Testis (tissue), 3 donors: ENCODE data around the gene ZNF414. TPM values are rescaled to one million over a fixed set of nuclear protein-coding genes. Genes with fewer than 3 reads are reported as not detected.

Experiments
- DNase-seq: peaks from one replicate; pipeline ENCODE4 v3.0.0-alpha.2; 2019
- H3K27ac ChIP-seq, 2 donors: fragments of 200-600 bp; sonication (generic); one replicate each; pipeline ENCODE4 v1.5.1; 2019
- H3K27me3 ChIP-seq: fragments of 200-600 bp; sonication (generic); one replicate; pipeline ENCODE4 v1.5.1; 2019
- H3K36me3 ChIP-seq: fragments of 200-600 bp; sonication (generic); one replicate; pipeline ENCODE4 v1.5.1; 2017; ENCODE audit warnings: low read depth; ENCODE audit errors: missing control alignments
- H3K4me1 ChIP-seq: fragments of 200-600 bp; sonication (generic); one replicate; pipeline ENCODE4 v1.5.1; 2019
- H3K4me3 ChIP-seq, 2 donors: fragments of 200-600 bp; sonication (generic); one replicate each; pipeline ENCODE4 v1.5.1; 2017 to 2019
- H3K9me3 ChIP-seq: fragments of 200-600 bp; sonication (generic); one replicate; pipeline ENCODE4 v1.5.1; 2017
- POLR2A ChIP-seq: fragments of 450-650 bp; IDR thresholded peaks from one replicate; pipeline ENCODE4 v1.6.1; 2017; ENCODE audit warnings: antibody characterized with exemption, mild to moderate bottlenecking, moderate library complexity
- WGBS, 2 donors: methylation state at CpG; one replicate each; pipeline ENCODE4 v1.1.5; 2018; 5-methylcytosine and 5-hydroxymethylcytosine counted together
- intact Hi-C: fragments of 100-400 bp; cut with DNase I; formaldehyde crosslinking; loops from one replicate; pipeline ENCODE4 v1.15.1; 2023; ENCODE audit warnings: low total_unique reads
- polyA plus RNA-seq: library from polyadenylated mRNA; stranded (reverse); fragments of 350-450 nt; fragmentation: Illumina TruSeq; extraction: RNeasy Lipid Tissue Mini Kit (QIAGEN cat#74804); gene quantifications from one replicate; pipeline ENCODE4 v1.2.3, GENCODE V29; 2014; ENCODE audit warnings: low read depth, low replicate concordance; ENCODE audit not compliant: insufficient read depth
- total RNA-seq, 2 donors: library from RNA; depleted of rRNA; stranded (reverse); fragments of >200 nt; gene quantifications; one replicate each; pipeline ENCODE4 v1.2.3, GENCODE V29; 2016
- TF ChIP-seq, protein P1 (sequence below), 3 experiments: fragments of 450-650 bp in 2 of 3; fragments of 200-600 bp in 1 of 3; sonication (generic) in 1 of 3; IDR thresholded peaks; one replicate each; pipeline ENCODE4 v1.5.1; 2016 to 2019; ENCODE audit warnings: antibody characterized with exemption in 3 of 3, mild to moderate bottlenecking in 2 of 3, moderate library complexity in 1 of 3

Gene ZNF414
- total and polyA plus RNA-seq, 3 donors from 2014 or later = 33.9 to 46.8 (median 35.8) TPM

DNA sequence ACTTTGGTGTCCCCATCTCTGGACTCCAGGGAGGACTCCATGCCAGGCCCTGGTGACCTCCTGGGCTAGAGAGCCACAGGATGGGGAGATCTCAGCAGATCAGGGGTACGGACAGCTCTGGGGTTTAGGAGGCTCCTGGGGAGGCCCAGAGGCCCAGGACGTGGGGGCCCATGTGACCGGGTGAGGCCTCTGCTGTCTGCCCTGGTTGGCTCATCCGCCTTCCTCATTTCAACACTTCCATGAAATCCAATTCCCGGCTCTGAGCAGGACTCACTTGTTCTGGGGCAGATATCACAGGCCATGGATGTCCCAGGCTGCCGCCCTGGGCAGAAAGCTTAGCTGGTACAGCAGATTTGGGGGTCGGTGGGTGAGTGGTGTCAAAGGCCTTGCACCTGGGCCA is 10.5 kb downstream of the ZNF414 start:
- H3K4me1 ChIP-seq = peaks cover 7% of the 10 kb centered on the region
- intact Hi-C loops = loop anchor here (10.0 kb wide), 1 partner anchor 89 kb away; the partner anchor contains the start of gene MARCHF2
- TF ChIP-seq, protein P1, sequence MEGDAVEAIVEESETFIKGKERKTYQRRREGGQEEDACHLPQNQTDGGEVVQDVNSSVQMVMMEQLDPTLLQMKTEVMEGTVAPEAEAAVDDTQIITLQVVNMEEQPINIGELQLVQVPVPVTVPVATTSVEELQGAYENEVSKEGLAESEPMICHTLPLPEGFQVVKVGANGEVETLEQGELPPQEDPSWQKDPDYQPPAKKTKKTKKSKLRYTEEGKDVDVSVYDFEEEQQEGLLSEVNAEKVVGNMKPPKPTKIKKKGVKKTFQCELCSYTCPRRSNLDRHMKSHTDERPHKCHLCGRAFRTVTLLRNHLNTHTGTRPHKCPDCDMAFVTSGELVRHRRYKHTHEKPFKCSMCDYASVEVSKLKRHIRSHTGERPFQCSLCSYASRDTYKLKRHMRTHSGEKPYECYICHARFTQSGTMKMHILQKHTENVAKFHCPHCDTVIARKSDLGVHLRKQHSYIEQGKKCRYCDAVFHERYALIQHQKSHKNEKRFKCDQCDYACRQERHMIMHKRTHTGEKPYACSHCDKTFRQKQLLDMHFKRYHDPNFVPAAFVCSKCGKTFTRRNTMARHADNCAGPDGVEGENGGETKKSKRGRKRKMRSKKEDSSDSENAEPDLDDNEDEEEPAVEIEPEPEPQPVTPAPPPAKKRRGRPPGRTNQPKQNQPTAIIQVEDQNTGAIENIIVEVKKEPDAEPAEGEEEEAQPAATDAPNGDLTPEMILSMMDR (IDR thresholded peaks at IDR 0.05) = no peak
- TF ChIP-seq POLR2A = no peak
- H3K36me3 ChIP-seq = no peaks in the 10 kb centered on the region
- H3K27ac ChIP-seq = no peak overlapping the region
- H3K27me3 ChIP-seq = no peaks in the 10 kb centered on the region
- H3K4me3 ChIP-seq = no peak overlapping the region
- DNase-seq = no peak
- H3K9me3 ChIP-seq = no peaks in the 10 kb centered on the region
- WGBS, 2 donors = 95% methylated on average over 4 to 6 of the region's 7 CpGs

DNA sequence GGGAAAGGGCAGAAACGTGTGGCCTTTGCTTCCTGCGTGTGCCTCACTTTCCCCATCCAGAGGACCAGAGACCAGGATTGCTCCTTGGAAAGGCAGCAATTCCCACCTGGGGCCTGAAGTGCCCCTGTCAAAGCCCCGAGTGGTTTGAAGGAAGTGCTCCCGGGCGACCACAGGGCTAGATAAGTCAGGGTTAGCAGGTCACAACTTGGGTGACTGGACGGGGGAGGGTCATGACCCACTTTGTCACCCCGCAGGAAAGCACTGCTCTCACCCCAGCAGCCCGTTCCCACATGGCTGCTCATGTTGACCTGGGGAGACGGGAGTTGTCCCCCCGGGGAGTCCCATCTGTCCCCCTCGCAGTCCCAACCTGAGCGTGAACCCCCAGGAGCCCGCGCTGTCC is 12.0 kb downstream of the ZNF414 start:
- intact Hi-C loops = loop anchor here (10.0 kb wide), 1 partner anchor 87 kb away; the partner anchor contains the start of gene MARCHF2
- H3K4me1 ChIP-seq = peaks cover 7% of the 10 kb centered on the region
- H3K4me3 ChIP-seq = no peak overlapping the region
- no peaks in the 10 kb centered on the region for H3K36me3 ChIP-seq
- no peak for DNase-seq
- TF ChIP-seq, protein P1 (IDR thresholded peaks at IDR 0.05) = no peak
- TF ChIP-seq POLR2A = no peak
- H3K27ac ChIP-seq = no peak overlapping the region
- H3K27me3 ChIP-seq = no peaks in the 10 kb centered on the region
- WGBS, 2 donors = 78 to 87% methylated on average over 9 to 14 of the region's 14 CpGs
- no peaks in the 10 kb centered on the region for H3K9me3 ChIP-seq

DNA sequence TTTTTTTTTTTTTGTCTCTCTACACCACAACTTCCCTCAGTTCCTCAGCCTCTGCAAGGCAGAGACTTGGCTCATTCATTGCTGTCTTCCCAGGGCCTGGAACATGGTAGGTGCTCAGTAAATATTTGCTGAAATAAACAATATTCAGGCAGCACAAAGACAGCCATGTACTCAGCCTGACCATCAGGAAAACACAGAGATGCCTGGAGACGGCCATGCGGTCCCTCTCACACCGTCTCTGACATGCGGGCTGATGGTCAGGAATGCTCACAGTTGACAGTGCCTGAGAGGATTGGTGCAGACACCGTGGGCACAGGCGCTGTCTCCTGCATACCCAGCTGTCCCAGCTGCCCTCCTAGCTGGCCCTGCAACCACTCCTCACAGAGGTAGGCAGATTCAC is 12.5 kb downstream of the ZNF414 start:
- H3K4me3 ChIP-seq = no peak overlapping the region
- TF ChIP-seq, protein P1 (IDR thresholded peaks at IDR 0.05) = no peak
- TF ChIP-seq POLR2A = no peak
- no peaks in the 10 kb centered on the region for H3K36me3 ChIP-seq
- 74 to 95% methylated on average over 6 of the region's 6 CpGs for WGBS, 2 donors
- intact Hi-C loops = loop anchor here (10.0 kb wide), 1 partner anchor 87 kb away; the partner anchor contains the start of gene MARCHF2
- DNase-seq = no peak
- no peaks in the 10 kb centered on the region for H3K27me3 ChIP-seq
- no peak overlapping the region for H3K27ac ChIP-seq
- no peaks in the 10 kb centered on the region for H3K9me3 ChIP-seq
- H3K4me1 ChIP-seq = peaks cover 4% of the 10 kb centered on the region

DNA sequence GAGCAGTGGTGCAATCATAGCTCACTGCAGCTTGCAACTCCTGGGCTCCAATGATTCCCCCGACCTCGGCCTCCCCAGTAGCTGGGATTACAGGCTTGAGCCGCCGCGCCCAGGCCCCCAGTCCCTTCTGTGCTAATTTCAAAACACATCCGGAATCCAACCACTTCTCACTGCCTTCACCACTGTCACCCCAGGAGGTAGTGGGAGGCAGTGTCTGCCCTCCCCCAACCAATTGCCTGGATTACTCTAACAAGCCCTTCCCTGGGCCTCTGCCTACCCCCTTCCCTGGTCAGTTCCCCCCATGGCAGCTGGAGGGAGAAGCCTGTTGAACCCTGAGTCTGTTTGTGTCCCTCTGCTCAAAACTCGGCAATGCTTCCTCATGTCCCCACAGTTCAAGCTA is 13.8 kb downstream of the ZNF414 start:
- H3K4me1 ChIP-seq = no peaks in the 10 kb centered on the region
- DNase-seq = no peak
- H3K27me3 ChIP-seq = no peaks in the 10 kb centered on the region
- no peak overlapping the region for H3K4me3 ChIP-seq
- no peaks in the 10 kb centered on the region for H3K36me3 ChIP-seq
- no peak overlapping the region for H3K27ac ChIP-seq
- H3K9me3 ChIP-seq = no peaks in the 10 kb centered on the region
- TF ChIP-seq, protein P1 (IDR thresholded peaks at IDR 0.05) = no peak
- TF ChIP-seq POLR2A = no peak
- WGBS, 2 donors = 70 to 73% methylated on average over 7 of the region's 7 CpGs
- intact Hi-C loops = loop anchor here (10.0 kb wide), 1 partner anchor 85 kb away; the partner anchor contains the start of gene MARCHF2
